H1 (cell line): ENCODE measurements around the gene MRTFA. TPM values are rescaled to one million over a fixed set of nuclear protein-coding genes. Genes with fewer than 3 reads are reported as not detected.

ENCODE experiments used
- CTCF ChIA-PET: fragments of 300-600 bp; sonication (Branson Sonifier 250); formaldehyde crosslinking; loops from one replicate; lab custom pipeline; 2021; ENCODE audit not compliant: partially characterized antibody; lab: Charles Lee
- POLR2A ChIA-PET: fragments of 300-600 bp; sonication (Branson Sonifier 250); formaldehyde crosslinking; loops from one replicate; lab custom pipeline; 2021; ENCODE audit warnings: inconsistent platforms; ENCODE audit not compliant: partially characterized antibody; lab: Charles Lee
- DNase-seq, 2 experiments: peaks; one replicate each; pipeline versions ENCODE4 v3.0.0 to v3.0.0-alpha.2; 2010 to 2022; ENCODE audit warnings: low spot score in 2 of 2, low read depth in 1 of 2, mixed read lengths in 1 of 2
- FAIRE-seq: peaks from 2 replicates; lab custom pipeline; 2011; peaks lifted over from hg19 to GRCh38; lab: Jason Lieb, UNC
- H2AFZ ChIP-seq: 2 replicates; pipeline ENCODE4 v1.8.1; 2012; ENCODE audit warnings: low read length, inconsistent platforms
- H2AK5ac ChIP-seq: 2 replicates; pipeline ENCODE4 v1.6.1; 2013; ENCODE audit warnings: low read depth, low read length
- H2BK120ac ChIP-seq: replicated peaks from 2 replicates; pipeline ENCODE3; 2013; ENCODE audit warnings: low read depth, low read length, inconsistent platforms
- H2BK12ac ChIP-seq: 2 replicates; pipeline ENCODE4 v1.6.1; 2013; ENCODE audit warnings: low read depth, low read length
- H2BK15ac ChIP-seq: 2 replicates; pipeline ENCODE4 v1.6.1; 2013; ENCODE audit warnings: low read length
- H2BK20ac ChIP-seq: 2 replicates; pipeline ENCODE4 v1.6.1; 2013; ENCODE audit warnings: low read length
- H2BK5ac ChIP-seq: 2 replicates; pipeline ENCODE4 v1.6.1; 2013; ENCODE audit warnings: low read depth, low read length
- H3K14ac ChIP-seq: 2 replicates; pipeline ENCODE4 v1.6.1; 2013; ENCODE audit warnings: inconsistent platforms; ENCODE audit not compliant: insufficient read length
- H3K18ac ChIP-seq: 2 replicates; pipeline ENCODE4 v1.6.1; 2013; ENCODE audit warnings: low read length; ENCODE audit errors: extremely low read depth
- H3K23ac ChIP-seq: 2 replicates; pipeline ENCODE4 v1.6.1; 2013; ENCODE audit warnings: inconsistent platforms; ENCODE audit not compliant: insufficient read length
- H3K23me2 ChIP-seq: 2 replicates; pipeline ENCODE4 v1.6.1; 2013; ENCODE audit warnings: low read depth, low read length
- H3K27ac ChIP-seq: 2 replicates; pipeline ENCODE4 v1.6.1; 2011; ENCODE audit warnings: low read depth, low read length, inconsistent platforms
- H3K27me3 ChIP-seq, 4 experiments: replicated peaks in 1 of 4; 1 replicate in 1 of 4; 2 replicates in 3 of 4; pipeline versions ENCODE4 v1.6.1 to v1.8.1; 2011 to 2013; ENCODE audit warnings: low read length in 3 of 4, mild to moderate bottlenecking in 3 of 4, inconsistent platforms in 2 of 4, mixed read lengths in 2 of 4, moderate library complexity in 1 of 4; ENCODE audit not compliant: control insufficient read depth in 3 of 4, insufficient read depth in 3 of 4; ENCODE audit errors: extremely low read depth in 1 of 4
- H3K36me3 ChIP-seq, 4 experiments: 2 replicates each; pipeline versions ENCODE4 v1.6.1 to v1.8.1; 2011 to 2013; ENCODE audit warnings: mild to moderate bottlenecking in 4 of 4, low read length in 3 of 4, moderate library complexity in 2 of 4, control low read depth in 1 of 4, inconsistent platforms in 1 of 4; ENCODE audit not compliant: insufficient read depth in 4 of 4, control insufficient read depth in 2 of 4
- H3K4ac ChIP-seq: replicated peaks from 2 replicates; pipeline ENCODE3; 2013; ENCODE audit warnings: low read length, low read depth, mixed read lengths, inconsistent platforms; ENCODE audit not compliant: insufficient read length
- H3K4me1 ChIP-seq, 4 experiments: replicated peaks in 1 of 4; 1 replicate in 1 of 4; 2 replicates in 3 of 4; pipeline versions ENCODE4 v1.6.1 to v1.8.1; 2011 to 2013; ENCODE audit warnings: low read length in 3 of 4, inconsistent platforms in 2 of 4, mixed read lengths in 1 of 4; ENCODE audit not compliant: insufficient read depth in 4 of 4, control insufficient read depth in 3 of 4
- H3K4me2 ChIP-seq, 2 experiments: 2 replicates each; pipeline versions ENCODE4 v1.6.1 to v1.8.1; 2011 to 2013; ENCODE audit warnings: low read depth in 2 of 2, low read length in 2 of 2, control low read depth in 1 of 2, inconsistent platforms in 1 of 2, mild to moderate bottlenecking in 1 of 2; ENCODE audit not compliant: insufficient read depth in 1 of 2
- H3K4me3 ChIP-seq, 4 experiments: fragments of 200-600, 300-600 bp in 1 of 4; sonication (generic), shearing (Covaris generic), sonication (Bioruptor Twin) in 1 of 4; 2 replicates each; pipeline versions ENCODE4 v1.5.1 to v1.8.1; 2011 to 2016; ENCODE audit warnings: low read length in 4 of 4, low read depth in 3 of 4, control low read depth in 2 of 4, inconsistent platforms in 2 of 4, mild to moderate bottlenecking in 2 of 4, mixed read lengths in 1 of 4, moderate library complexity in 1 of 4; ENCODE audit not compliant: insufficient read depth in 2 of 4; ENCODE audit errors: extremely low read depth in 1 of 4
- H3K56ac ChIP-seq: replicated peaks from 2 replicates; pipeline ENCODE3; 2013; ENCODE audit warnings: low read depth, mild to moderate bottlenecking, mixed read lengths, low read length, inconsistent platforms; ENCODE audit not compliant: insufficient read length
- H3K79me1 ChIP-seq: 2 replicates; pipeline ENCODE4 v1.6.1; 2013; ENCODE audit warnings: low read depth, low read length, control low read depth
- H3K79me2 ChIP-seq, 2 experiments: 2 replicates each; pipeline versions ENCODE4 v1.6.1 to v1.8.1; 2012 to 2013; ENCODE audit warnings: low read length in 2 of 2, mild to moderate bottlenecking in 2 of 2, inconsistent platforms in 1 of 2; ENCODE audit not compliant: insufficient read depth in 2 of 2, control insufficient read depth in 1 of 2
- H3K9ac ChIP-seq, 4 experiments: replicated peaks in 1 of 4; 1 replicate in 1 of 4; 2 replicates in 3 of 4; pipeline versions ENCODE4 v1.6.1 to v1.8.1; 2011 to 2013; ENCODE audit warnings: low read depth in 3 of 4, low read length in 3 of 4, control low read depth in 2 of 4, mild to moderate bottlenecking in 2 of 4, moderate library complexity in 2 of 4, inconsistent platforms in 1 of 4; ENCODE audit errors: extremely low read depth in 1 of 4
- H3K9me3 ChIP-seq, 2 experiments: 2 replicates each; pipeline versions ENCODE4 v1.6.1 to v1.8.1; 2012 to 2013; ENCODE audit warnings: mild to moderate bottlenecking in 2 of 2, moderate library complexity in 2 of 2, control low read depth in 1 of 2, inconsistent platforms in 1 of 2, low read depth in 1 of 2, low read length in 1 of 2, mixed read lengths in 1 of 2; ENCODE audit not compliant: insufficient read depth in 2 of 2
- H4K20me1 ChIP-seq, 2 experiments: replicated peaks in 1 of 2; 2 replicates each; pipeline versions ENCODE3 to v1.8.1; 2011 to 2013; ENCODE audit warnings: inconsistent platforms in 2 of 2, low read length in 2 of 2, mild to moderate bottlenecking in 1 of 2; ENCODE audit not compliant: insufficient read depth in 2 of 2, control insufficient read depth in 1 of 2
- H4K5ac ChIP-seq: 2 replicates; pipeline ENCODE4 v1.6.1; 2013; ENCODE audit warnings: low read length, low read depth, mixed read lengths, inconsistent platforms; ENCODE audit not compliant: insufficient read length
- H4K8ac ChIP-seq: 2 replicates; pipeline ENCODE4 v1.8.0; 2013; ENCODE audit warnings: mild to moderate bottlenecking, moderate library complexity, low read length, inconsistent platforms; ENCODE audit not compliant: insufficient read depth; ENCODE audit errors: extremely low read depth
- H4K91ac ChIP-seq: replicated peaks from 2 replicates; pipeline ENCODE3; 2013; ENCODE audit warnings: low read length, mixed read lengths, inconsistent platforms; ENCODE audit not compliant: insufficient read length
- ASH2L ChIP-seq: fragments of 200-600, 300-600 bp; sonication (generic); IDR thresholded peaks from one replicate; pipeline ENCODE4 v1.7.1; 2017; ENCODE audit warnings: low read length
- CBX8 ChIP-seq: fragments of 300-800, 300-1000 bp; sonication (generic); IDR thresholded peaks from 2 replicates; pipeline ENCODE4 v1.7.1; 2016; ENCODE audit warnings: low read depth, low read length, borderline replicate concordance
- CREB1 ChIP-seq: IDR thresholded peaks from 2 replicates; pipeline ENCODE4 v1.6.1; 2012; ENCODE audit warnings: inconsistent platforms
- EZH2 ChIP-seq: fragments of 200-600 bp; sonication (generic); IDR thresholded peaks from 2 replicates; pipeline ENCODE4 v1.7.1; 2012; ENCODE audit warnings: low read depth, mild to moderate bottlenecking, moderate library complexity, low read length, inconsistent platforms; ENCODE audit not compliant: severe bottlenecking
- GTF2F1 ChIP-seq: IDR thresholded peaks from 2 replicates; pipeline ENCODE4 v1.6.1; 2012; ENCODE audit warnings: low read depth, low read length, improper control_type of control experiment, borderline replicate concordance
- RAD21 ChIP-seq, 2 experiments: IDR thresholded peaks in 1 of 2; conservative IDR thresholded peaks in 1 of 2; 2 replicates each; pipeline ENCODE4 v1.6.1; 2011; ENCODE audit warnings: low read depth in 2 of 2, low read length in 2 of 2, improper control_type of control experiment in 1 of 2, inconsistent platforms in 1 of 2, mild to moderate bottlenecking in 1 of 2, moderate library complexity in 1 of 2
- SIRT6 ChIP-seq: IDR thresholded peaks from one replicate; pipeline ENCODE4 v1.7.1; 2012; ENCODE audit warnings: low read length, inconsistent platforms
- SIX5 ChIP-seq: IDR thresholded peaks from 2 replicates; pipeline ENCODE4 v1.6.1; 2011; ENCODE audit warnings: mild to moderate bottlenecking, low read depth, low read length
- WGBS, 2 experiments: shearing (Covaris generic) in 1 of 2; methylation state at CpG; one replicate each; pipeline versions ENCODE4 v1.1.6 to v1.1.7; 2013 to 2015; ENCODE audit warnings: low lambda C conversion rate in 2 of 2, mixed read lengths in 2 of 2, inconsistent platforms in 1 of 2, low coverage in 1 of 2, missing lambda C conversion rate in 1 of 2; ENCODE audit not compliant: insufficient replicate concordance in 2 of 2, insufficient coverage in 1 of 2, insufficient read length in 1 of 2; ENCODE audit errors: extremely low coverage in 1 of 2, missing lambda C conversion rate in 1 of 2; 5-methylcytosine and 5-hydroxymethylcytosine counted together
- polyA plus RNA-seq, 7 experiments: library from polyadenylated mRNA; depleted of rRNA in 3 of 7; stranded (reverse) in 5 of 7; unstranded in 2 of 7; fragments of >200 nt in 5 of 7; fragments of 200-250 nt in 2 of 7; gene quantifications; 1 replicate in 5 of 7; 2 replicates in 1 of 7; 4 replicates in 1 of 7; pipeline versions ENCODE4 v1.2.1 to v1.2.3, GENCODE V29; 2011 to 2013; ENCODE audit warnings: missing spikeins in 2 of 7, mixed read lengths in 2 of 7
- total RNA-seq: library from RNA; stranded (reverse); fragmentation: NEBNext Ultra II Directional; extraction: Animal tissue kit (Norgen Biotek cat#: 25700); gene quantifications from 2 replicates; pipeline ENCODE4 v1.2.1, GENCODE V29; 2021

Gene MRTFA
- total and polyA plus RNA-seq, 2 of the 8 experiments (the other 6 are each of a cell fraction or from before 2014, with no cell fraction given): 5.4 to 37.9 TPM

DNA sequence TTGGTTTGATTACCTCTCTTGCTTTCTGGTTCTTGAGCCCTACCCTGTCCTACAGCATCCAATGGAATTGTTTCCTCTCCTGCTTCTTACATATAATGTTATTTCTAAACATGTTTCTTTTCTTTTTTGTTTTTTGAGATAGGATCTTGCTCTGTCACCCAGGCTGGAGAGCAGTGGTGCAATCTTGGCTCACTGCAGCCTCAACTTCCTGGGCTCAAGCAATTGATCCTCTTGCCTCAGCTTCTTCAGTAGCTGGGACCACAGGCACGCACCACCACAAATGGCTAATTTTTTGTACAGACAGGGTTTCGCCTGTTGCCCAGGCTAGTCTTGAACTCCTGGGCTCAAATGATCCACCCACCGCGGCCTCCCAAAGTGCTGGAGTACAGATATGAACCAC is 160.2 kb downstream of the MRTFA start:
- no peak overlapping the region for H3K4ac ChIP-seq
- no peak overlapping the region for H2BK15ac ChIP-seq
- no peak overlapping the region for H4K8ac ChIP-seq
- no peak overlapping the region for H2AK5ac ChIP-seq
- no peak overlapping the region for H3K14ac ChIP-seq
- no peaks in the 10 kb centered on the region for H3K23me2 ChIP-seq
- H3K9me3 ChIP-seq: no peaks in the 10 kb centered on the region
- H3K23ac ChIP-seq: no peak overlapping the region
- no peaks in the 10 kb centered on the region for H3K27me3 ChIP-seq
- no peak overlapping the region for H3K4me3 ChIP-seq
- no peaks in the 10 kb centered on the region for H3K36me3 ChIP-seq
- POLR2A ChIA-PET: no interaction called here
- no peaks in the 10 kb centered on the region for H3K79me2 ChIP-seq
- no peak overlapping the region for H3K4me2 ChIP-seq
- no peak overlapping the region for H2BK120ac ChIP-seq
- no peak overlapping the region for H4K5ac ChIP-seq
- no peak overlapping the region for H2BK12ac ChIP-seq
- TF ChIP-seq CBX8: no peak
- no peak for TF ChIP-seq SIRT6
- no peak for TF ChIP-seq GTF2F1
- no peak for TF ChIP-seq RAD21 (IDR thresholded peaks at IDR 0.05 in 1 of 2, conservative IDR thresholded peaks at IDR 0.05 in 1 of 2; ENCODE audit: low read depth in 2 of 2, low read length in 2 of 2)
- no peak for TF ChIP-seq ASH2L
- no peak for TF ChIP-seq CREB1
- TF ChIP-seq SIX5: no peak
- no peak for TF ChIP-seq EZH2
- no peak for FAIRE-seq
- H3K4me1 ChIP-seq: peaks cover 0 to 13% (median 5%) of the 10 kb centered on the region in 4 experiments; a peak in 3 of 7 replicates
- CTCF ChIA-PET: interaction anchor here (9.4 kb wide), 1 partner anchor 9 kb away, joined by 66 read pairs; no protein-coding TSS in a partner anchor
- no peak overlapping the region for H4K91ac ChIP-seq
- no peak overlapping the region for H2BK5ac ChIP-seq
- no peak overlapping the region for H3K27ac ChIP-seq
- no peak overlapping the region for H3K56ac ChIP-seq
- no peak overlapping the region for H3K9ac ChIP-seq
- no peak overlapping the region for H2AFZ ChIP-seq
- no peak overlapping the region for H2BK20ac ChIP-seq
- DNase-seq: peak in 1 of 2 experiments; percentile 16
- H3K18ac ChIP-seq: no peak overlapping the region
- peaks cover 3% of the 10 kb centered on the region; the same call in 1 of the 2 replicates for H3K79me1 ChIP-seq
- WGBS, 2 experiments: 94% methylated on average over 4 of the region's 4 CpGs; no CpG with 5 or more reads in 1 of the 2 experiments
- H4K20me1 ChIP-seq: no peaks in the 10 kb centered on the region
